Embryonic facial prominence (tissue), 1 donor: ENCODE measurements around the gene QARS1.
A peak's percentile ranks its signal among the peaks of the same experiment; 100 is the strongest.

Experiments
- DNase-seq: peaks from one replicate; pipeline ENCODE4 v3.0.0-alpha.2; 2016; ENCODE audit errors: extremely low spot score

Gene QARS1

GRCh38 chr3:49120438-49121131 lies 16.0 kb upstream of the QARS1 start, which contains the start of gene USP19:
Gene USP19 (minus strand): TSS chr3:49120823. CDS start chr3:49119145, 1,678 bp downstream.
- DNase-seq, result peak; percentile 63

DNA sequence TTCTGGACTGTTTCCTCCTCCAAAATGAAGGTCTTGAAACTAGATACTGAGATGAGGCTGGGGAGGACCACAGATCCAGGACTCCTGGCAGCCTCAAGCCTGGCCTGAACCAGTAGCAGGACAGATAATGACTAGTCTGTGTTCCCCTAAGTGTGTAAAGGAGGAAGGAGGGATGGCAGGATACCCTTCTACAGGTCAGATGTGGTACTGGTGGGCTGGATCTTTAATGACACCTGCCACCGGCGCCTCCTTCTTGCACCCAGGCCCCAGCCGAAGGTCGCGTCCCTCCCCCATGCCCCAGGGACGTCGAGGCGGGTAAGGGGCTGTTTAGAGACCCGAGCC lies 15.5 kb upstream of the QARS1 start:
- no peak for DNase-seq

GRCh38 chr3:49119439-49119838 lies 14.9 kb upstream of the QARS1 start:
- no peak for DNase-seq

DNA sequence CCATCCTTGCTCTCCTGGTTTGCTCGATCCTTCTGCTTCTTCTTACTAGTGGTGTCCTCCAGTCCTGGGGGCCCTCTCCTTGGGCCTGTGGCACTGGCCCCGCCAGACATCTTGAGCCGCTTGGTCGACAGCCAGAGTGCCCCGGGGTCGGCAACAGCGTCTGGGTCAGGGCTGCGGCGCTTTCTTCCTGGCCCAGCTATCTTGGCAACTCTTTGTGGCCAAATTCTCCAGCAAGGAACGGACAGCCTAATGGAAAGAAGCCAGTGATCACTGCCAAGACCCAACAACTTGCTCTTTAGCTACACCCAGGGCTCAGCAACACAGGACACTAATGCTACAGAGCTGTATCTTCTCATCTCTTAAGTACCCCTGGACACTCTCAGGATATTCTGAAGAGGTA lies 14.5 kb upstream of the QARS1 start:
- DNase-seq, result no peak

DNA sequence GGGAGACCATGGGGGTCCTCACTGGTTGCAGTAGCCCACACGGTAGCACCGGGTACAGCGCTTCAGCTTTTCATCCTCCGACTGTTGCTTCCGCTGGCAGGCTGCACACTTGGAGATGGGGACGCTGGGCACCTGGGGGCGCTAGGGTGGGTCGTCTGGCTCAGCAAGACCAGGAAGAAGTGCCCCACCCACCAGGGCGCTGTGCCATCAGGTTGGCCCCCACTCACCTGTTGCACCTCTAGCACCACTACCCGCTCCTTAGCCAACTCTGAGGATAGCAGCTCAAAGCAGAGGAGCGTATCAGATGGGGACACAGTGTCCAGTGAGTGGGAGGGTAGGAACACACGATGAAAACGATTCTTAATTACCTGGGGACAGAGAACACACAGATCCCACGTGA lies 7.7 kb upstream of the QARS1 start:
- no peak for DNase-seq

- no peak for DNase-seq
Observed at GRCh38 chr3:49111347-49111746, 6.8 kb upstream of the QARS1 start.

GRCh38 chr3:49110780-49111179 lies 6.2 kb upstream of the QARS1 start:
- DNase-seq, result no peak

- DNase-seq, result no peak
Observed at GRCh38 chr3:49108346-49108745, 3.8 kb upstream of the QARS1 start.

- no peak for DNase-seq
Observed at GRCh38 chr3:49104052-49104426, 518 bp downstream of the QARS1 start.

- no peak for DNase-seq
Observed at GRCh38 chr3:49100046-49100615, 4.4 kb downstream of the QARS1 start.

- no peak for DNase-seq
Observed at GRCh38 chr3:49098910-49099630, 5.5 kb downstream of the QARS1 start.

- DNase-seq, result no peak
Observed at GRCh38 chr3:49098429-49098828, 6.1 kb downstream of the QARS1 start.

DNA sequence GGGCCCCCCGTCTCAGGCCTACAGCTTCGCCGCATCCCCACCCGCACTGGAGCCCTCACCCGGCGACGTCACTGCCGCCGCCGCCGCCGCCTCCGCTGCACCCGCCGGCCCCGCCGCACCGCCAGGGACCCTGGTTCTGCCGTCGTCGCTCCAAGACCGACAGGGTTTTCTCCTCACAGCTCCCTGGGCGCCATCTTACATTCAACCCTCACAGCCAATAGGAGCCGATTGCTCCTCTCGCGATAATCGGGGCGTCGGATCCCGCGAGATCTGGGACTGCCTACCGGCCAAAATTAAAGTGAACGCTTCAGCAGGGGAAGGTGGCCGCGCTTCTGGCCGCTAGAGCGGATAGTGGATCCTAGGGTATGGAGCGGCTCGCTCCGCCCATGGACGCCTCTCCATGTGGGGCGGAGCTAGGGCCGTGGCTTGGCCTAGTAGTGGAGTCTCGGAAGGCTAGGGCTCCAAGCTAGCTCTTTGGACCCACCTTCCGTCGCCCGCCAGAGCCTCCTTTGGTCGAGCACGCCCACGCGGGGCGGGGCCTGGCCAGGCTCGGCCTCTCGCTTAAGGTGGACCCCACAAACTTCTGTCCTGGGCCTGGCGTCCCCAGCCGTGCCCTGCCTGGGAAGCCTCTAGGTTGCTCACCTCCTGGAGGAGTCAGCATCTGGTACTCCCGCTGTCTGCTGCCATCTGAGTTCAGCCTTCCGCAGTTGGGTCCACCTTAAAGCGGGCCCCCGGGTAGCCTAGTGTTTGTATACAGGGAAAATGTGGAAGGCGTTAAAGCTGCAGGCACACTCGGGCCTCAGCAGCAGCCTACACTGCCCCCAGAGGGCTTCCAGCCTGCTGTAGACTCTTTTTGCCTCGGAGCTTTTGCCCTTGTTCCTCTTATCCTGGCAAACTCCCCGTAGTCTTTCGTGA lies 10.4 kb downstream of the QARS1 start, which contains the start of gene QRICH1:
QRICH1 (minus strand) TSS at position 219 of the 915 bp plus-strand sequence. CDS start 17,054 bp downstream, outside the sequence.
- peak; percentile 98 for DNase-seq

GRCh38 chr3:49092938-49093852 lies 11.4 kb downstream of the QARS1 start:
- DNase-seq, result peak; percentile 64

GRCh38 chr3:49081429-49081828 lies 23.1 kb downstream of the QARS1 start:
- DNase-seq, result no peak

- no peak for DNase-seq
Observed at GRCh38 chr3:49079270-49079669, 25.3 kb downstream of the QARS1 start.

DNA sequence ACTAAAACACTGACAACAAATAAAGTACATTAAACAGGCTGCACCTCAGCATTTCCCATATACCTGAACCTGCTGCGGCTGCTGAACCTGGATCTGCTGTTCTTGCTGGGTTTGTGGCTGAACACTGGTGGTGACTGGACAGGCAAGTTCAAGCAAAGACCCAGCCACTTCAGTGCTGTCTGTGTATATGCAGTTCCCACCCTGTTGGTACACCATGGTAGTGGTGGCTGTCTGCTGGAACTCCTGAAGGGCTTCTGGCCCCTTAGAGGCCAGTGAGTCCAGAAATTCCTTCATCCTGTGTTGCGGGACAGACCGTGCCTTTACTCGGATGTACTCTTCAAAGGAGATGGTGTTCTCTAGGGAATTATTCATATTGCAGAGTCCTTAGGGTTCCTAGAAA lies 27.9 kb downstream of the QARS1 start:
- DNase-seq, result no peak

DNA sequence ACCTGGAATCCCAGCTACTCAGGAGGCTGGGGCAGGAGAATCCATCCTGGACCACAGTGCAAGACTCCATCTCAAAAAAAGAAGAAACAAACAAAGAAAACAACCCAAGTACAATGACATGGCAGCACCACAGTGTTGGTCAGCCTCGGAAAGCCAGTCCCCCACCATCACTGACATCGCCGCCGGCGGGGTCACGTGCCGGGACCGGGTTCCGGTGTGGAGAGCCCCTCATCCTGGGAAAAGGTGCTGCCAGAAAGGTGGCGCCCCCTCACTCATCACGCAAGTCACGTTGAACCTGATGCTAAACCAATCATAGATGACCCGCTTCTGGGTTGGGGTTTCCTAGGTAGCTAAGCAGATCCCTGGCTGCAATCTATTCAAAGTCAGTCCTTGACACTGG lies 28.4 kb downstream of the QARS1 start:
- no peak for DNase-seq

DNA sequence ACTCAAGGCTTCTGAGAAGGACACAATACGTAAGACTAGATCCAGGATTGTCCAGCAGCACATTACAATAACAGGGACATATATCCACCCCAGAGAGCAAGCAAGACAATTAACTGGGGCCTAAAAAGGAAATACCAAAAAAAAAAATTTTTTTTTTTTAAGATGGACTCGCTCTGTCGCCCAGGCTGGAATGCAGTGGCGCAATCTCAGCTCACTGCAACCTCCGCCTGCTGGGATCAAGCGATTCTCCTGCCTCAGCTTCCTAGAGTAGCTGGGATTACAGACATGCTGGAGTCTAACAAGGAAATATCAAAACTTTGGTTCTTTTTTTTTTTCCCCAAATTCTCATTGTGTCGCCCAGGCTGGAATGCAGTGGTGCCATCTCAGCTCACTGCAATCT lies 46.5 kb downstream of the QARS1 start:
- DNase-seq, result no peak

- DNase-seq, result no peak
Observed at GRCh38 chr3:49057268-49057667, 47.3 kb downstream of the QARS1 start.

DNA sequence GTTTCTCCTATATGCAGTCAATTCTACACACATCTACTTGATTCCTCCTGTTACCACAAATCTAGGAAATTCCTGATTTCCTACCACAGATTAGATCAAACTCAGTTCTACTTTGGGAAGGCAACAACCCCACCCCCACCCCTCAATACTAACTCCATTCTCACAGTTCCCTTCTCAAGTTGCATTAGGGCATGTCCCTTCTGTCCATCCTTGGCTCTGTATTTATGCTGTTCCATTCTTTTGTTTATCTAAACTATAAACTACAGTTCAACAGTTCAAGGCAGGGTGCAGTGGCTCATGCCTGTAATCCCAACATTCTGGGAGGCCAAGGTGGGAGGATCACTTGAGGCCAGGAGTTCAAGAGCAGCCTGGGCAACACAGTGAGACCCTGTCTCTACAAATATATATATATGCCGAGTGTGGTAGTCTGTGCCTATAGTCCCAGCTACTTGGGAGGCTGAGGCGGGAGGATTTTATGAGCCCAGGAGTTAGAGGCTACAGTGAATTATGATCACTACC lies 50.2 kb downstream of the QARS1 start:
- no peak for DNase-seq
